Fibroblast of skin of scalp (primary cell): ENCODE measurements around the gene TRIM54. TPM values are rescaled to one million over a fixed set of nuclear protein-coding genes. Genes with fewer than 3 reads are reported as not detected.

Source experiments
- DNase-seq: peaks from one replicate; pipeline ENCODE4 v3.0.0-alpha.2; 2013
- polyA plus RNA-seq, 2 experiments: library from polyadenylated mRNA; unstranded; fragments of 120-200 nt; gene quantifications; one replicate each; pipeline ENCODE4 v1.2.1, GENCODE V29; 2013; ENCODE audit not compliant: insufficient read length in 2 of 2

The TRIM54 gene, protein sequence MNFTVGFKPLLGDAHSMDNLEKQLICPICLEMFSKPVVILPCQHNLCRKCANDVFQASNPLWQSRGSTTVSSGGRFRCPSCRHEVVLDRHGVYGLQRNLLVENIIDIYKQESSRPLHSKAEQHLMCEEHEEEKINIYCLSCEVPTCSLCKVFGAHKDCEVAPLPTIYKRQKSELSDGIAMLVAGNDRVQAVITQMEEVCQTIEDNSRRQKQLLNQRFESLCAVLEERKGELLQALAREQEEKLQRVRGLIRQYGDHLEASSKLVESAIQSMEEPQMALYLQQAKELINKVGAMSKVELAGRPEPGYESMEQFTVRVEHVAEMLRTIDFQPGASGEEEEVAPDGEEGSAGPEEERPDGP
- 0.45 TPM for polyA plus RNA-seq (2013, experiment 1 of 2; ENCODE audit: insufficient read length)
- polyA plus RNA-seq (2013, experiment 2 of 2; ENCODE audit: insufficient read length) = 3.5 TPM

DNA sequence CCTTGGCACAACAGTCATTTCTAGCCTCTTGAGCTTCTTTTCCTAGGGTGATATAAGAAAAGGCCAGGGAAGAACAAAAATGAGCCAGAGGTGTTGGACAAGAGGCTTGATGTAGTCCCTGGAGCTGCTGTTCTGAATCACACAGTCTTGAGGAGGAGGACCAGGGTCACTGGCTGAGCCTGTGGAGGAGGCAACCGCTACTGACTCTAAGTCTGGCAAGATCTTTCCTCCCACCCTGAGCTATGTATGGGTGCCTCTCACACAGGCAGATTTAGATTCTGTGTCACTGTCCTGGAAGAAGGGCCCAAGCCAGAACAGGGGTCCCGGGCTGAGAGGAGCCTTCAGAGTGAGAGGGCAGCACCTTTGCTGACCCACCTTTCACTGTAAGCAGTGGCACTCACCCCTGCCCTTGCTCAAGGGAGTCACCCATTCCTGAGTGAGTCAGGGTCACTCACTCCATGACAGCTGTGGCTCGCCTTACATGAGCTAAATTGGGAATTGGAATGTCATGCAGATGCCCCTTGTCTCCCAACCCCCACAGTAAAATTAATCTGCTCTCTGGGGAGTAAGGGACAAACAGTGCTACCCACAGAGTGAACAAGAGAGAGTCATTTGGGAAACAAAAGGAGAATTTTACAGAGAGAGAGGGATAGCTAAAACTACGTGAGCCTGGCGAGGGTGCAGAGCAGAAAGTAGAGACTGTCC lies at the start of gene TRIM54:
Gene TRIM54, plus strand, starts transcription at position 575 of the 705 bp plus-strand sequence. CDS start 303 bp downstream, outside the sequence.
- no peak for DNase-seq

DNA sequence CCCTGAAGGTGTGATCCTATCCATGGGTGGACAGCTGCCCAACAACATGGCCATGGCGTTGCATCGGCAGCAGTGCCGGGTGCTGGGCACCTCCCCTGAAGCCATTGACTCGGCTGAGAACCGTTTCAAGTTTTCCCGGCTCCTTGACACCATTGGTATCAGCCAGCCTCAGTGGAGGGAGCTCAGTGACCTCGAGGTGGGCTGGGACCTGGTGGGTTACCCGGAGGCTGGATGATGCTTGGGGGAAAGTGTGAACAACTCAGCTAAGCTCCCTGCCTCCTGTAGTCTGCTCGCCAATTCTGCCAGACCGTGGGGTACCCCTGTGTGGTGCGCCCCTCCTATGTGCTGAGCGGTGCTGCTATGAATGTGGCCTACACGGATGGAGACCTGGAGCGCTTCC lies 48.9 kb upstream of the TRIM54 start:
- DNase-seq = no peak

DNA sequence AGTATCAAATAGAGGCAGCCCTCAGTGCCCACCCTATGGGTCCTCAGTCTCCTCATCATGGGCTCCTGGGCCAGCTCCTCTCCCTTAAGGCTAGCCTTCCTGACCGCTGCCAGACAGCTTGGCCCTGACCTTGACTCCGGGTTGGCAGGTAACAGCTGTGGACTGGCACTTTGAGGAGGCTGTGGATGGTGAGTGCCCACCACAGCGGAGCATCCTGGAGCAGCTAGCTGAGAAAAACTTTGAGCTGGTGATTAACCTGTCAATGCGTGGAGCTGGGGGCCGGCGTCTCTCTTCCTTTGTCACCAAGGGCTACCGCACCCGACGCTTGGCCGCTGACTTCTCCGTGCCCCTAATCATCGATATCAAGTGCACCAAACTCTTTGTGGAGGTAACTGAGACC lies 46.1 kb upstream of the TRIM54 start:
- DNase-seq = no peak

DNA sequence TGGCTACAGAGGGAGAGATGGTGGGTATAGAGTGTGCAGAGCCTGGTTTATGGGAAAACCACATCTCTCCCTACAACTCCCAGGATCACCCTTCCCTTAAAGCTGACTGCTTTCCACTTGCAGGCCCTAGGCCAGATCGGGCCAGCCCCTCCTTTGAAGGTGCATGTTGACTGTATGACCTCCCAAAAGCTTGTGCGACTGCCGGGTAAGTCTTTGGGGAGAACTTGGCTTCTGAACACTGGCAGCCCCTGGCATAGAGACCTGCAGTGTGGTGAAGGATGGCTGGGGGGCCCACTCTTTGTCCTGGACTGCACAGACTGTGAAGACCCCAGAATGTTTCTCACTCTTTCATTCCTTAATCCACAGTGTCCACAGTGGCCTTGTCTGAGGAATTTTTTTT lies 45.6 kb upstream of the TRIM54 start:
- no peak for DNase-seq

DNA sequence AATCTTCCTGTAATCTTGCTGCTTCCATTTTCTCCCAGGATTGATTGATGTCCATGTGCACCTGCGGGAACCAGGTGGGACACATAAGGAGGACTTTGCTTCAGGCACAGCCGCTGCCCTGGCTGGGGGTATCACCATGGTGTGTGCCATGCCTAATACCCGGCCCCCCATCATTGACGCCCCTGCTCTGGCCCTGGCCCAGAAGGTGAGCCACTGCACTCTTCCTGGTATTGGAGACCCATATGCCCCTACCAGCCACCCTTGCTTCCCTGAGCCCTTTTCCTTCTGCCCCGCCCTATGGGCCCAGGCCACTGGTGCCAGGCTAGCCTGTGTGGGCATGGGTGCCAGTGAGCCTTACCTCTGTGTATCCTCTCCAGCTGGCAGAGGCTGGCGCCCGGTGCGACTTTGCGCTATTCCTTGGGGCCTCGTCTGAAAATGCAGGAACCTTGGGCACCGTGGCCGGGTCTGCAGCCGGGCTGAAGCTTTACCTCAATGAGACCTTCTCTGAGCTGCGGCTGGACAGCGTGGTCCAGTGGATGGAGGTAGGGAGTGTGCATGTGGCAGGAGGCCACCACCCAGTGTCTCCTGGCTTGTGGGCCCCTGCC lies 44.8 kb upstream of the TRIM54 start:
- no peak for DNase-seq

DNA sequence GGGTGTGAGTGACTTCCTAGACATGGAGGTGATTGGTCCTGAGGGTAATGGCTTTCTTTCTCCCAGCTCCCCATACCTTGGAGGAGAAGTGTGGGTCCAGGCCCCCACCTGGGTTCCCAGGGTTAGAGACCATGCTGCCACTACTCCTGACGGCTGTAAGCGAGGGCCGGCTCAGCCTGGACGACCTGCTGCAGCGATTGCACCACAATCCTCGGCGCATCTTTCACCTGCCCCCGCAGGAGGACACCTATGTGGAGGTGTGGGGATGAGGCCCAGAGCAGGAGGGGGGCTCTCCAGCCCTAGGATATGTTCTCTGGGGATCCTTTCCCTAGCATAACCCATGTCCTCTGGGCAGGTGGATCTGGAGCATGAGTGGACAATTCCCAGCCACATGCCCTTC lies 43.3 kb upstream of the TRIM54 start:
- no peak for DNase-seq

DNA sequence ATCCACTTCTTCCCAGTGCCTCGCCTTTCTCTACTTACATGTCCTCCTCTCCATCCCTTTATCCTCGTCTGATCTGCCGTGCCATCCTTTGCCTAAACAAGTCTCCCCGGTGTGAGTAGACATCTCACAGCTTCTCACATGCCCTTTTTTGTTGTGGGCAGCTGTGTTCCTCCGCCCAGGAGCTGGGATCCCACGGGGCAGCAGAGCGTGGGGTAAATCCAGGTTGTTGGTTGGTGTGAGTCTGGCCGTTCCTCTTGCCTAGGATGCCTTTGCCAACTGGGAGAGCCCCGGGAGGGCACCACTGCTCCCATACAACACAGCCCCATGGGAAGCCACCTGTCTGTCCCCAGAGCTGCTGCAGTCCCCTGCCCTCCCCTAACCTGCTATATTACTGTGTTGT lies 41.8 kb upstream of the TRIM54 start:
- DNase-seq = no peak

DNA sequence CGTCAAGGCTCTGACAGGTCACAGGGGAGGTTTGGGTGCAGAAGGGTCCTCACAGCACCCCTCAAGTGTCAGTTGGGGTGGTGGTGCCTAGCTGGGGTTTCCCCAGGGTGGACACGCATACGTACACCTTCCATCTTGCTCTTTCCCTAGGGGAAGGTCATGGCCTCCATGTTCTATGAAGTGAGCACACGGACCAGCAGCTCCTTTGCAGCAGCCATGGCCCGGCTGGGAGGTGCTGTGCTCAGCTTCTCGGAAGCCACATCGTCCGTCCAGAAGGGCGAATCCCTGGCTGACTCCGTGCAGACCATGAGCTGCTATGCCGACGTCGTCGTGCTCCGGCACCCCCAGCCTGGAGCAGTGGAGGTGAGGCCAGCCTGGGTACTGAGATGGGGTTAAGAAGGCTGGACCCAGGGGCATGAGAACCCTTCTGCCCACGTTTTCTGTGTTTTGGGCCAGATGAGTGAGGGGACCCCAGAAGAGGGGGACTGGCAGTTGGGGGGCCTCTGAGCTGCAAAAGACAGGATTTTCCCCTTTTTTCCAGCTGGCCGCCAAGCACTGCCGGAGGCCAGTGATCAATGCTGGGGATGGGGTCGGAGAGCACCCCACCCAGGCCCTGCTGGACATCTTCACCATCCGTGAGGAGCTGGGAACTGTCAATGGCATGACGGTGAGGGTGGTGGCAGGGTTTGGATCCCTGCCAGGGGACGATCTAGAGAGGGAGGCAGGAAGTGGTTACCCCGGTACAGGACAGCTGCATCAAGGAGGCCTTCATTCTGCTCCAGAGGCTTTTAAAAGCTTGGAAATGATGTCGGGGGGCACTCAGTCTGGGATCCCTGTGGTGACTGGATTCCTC lies 40.2 kb upstream of the TRIM54 start:
- DNase-seq = no peak

DNA sequence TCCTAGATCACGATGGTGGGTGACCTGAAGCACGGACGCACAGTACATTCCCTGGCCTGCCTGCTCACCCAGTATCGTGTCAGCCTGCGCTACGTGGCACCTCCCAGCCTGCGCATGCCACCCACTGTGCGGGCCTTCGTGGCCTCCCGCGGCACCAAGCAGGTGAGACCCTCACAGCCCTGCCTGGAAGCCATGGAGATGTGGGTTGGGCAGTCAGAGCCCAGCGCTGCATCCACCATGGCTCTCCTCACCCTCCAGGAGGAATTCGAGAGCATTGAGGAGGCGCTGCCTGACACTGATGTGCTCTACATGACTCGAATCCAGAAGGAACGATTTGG lies 39.6 kb upstream of the TRIM54 start:
- DNase-seq = no peak

DNA sequence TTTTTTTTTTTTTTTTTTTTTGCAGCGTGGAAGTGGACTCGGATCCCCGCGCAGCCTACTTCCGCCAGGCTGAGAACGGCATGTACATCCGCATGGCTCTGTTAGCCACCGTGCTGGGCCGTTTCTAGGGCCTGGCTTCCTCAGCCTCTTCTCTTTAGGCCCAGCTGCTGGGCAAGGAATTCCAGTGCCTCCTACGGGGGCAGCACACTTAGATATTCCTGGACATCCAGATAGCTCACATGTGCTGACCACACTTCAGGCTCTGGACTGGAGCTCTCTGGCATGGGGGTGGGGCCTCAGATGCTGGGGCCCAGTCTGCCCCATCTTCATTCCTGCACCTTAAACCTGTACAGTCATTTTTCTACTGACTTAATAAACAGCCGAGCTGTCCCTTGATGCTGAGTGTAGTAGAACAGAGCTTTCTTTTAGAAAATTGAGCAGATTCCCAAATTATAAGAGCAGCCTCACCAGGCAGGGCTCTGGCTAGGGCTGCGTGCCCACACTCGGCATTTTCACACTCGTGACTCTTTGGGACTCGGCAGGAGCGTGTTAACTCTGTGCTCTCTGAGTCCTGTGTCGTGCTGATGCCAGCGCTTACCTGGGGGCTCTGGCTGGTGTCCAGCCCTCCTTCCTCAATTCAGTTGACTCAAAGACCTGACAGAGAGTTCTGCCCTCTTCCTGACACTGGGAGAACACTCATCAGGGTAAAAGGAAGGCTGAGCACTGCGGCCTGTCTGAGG lies 38.7 kb upstream of the TRIM54 start:
- DNase-seq = no peak

DNA sequence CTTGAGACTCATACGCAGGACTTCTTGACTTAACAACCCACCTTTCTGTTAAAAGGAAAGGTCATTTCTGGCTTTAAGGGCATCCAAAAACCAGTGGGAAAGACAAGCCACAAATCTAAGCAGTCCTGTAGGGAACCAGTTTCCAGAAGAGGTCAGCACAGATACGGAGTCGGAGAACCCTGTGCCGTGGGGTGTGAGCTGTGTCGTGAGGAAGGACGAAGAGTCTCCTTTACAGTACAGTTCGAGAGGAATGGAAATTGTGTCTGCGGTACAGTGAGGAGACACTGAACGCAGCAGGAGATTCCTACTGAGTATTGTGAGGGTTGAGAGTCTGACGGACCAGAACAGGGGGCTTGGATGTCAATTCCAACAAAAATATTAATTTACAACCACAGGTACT lies 37.1 kb upstream of the TRIM54 start:
- DNase-seq = no peak

DNA sequence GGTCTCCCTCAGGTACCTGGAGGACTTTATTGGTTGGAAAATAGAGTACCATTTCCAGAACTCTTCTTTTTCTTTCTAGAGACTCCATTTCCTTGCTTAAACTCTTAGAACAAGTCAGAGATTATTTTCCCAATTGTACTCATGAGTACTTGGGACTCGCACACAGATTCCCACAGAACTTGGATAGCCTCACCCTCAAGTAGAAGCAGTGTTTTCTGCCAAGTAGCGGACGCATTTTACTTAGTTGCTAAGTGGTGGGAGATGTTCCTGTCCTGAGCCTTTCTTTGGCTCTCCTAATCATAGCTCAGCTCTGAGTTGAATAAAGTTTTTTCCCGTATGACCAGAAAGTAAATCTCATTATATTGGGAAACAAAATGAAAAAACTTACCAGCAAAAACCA lies 36.6 kb upstream of the TRIM54 start:
- no peak for DNase-seq

DNA sequence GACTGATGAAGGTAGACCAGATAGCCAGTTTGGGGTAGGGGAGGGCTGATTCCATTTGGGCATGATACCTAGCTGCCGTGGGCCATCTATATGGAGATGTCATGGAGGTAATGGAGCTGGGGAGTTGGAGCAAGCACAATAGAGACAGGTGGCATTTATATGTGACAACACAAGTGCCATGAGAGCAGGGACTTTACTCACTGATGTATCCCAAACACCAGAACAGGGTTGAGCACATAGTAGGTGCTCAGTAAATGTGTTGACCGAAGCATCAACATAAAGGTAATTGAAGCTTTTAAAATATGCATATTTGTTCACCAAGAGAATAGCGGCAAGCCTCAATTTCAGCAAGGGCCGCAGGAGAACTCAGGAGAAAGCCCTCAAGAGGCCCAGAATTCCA lies 34.3 kb upstream of the TRIM54 start:
- DNase-seq = no peak

DNA sequence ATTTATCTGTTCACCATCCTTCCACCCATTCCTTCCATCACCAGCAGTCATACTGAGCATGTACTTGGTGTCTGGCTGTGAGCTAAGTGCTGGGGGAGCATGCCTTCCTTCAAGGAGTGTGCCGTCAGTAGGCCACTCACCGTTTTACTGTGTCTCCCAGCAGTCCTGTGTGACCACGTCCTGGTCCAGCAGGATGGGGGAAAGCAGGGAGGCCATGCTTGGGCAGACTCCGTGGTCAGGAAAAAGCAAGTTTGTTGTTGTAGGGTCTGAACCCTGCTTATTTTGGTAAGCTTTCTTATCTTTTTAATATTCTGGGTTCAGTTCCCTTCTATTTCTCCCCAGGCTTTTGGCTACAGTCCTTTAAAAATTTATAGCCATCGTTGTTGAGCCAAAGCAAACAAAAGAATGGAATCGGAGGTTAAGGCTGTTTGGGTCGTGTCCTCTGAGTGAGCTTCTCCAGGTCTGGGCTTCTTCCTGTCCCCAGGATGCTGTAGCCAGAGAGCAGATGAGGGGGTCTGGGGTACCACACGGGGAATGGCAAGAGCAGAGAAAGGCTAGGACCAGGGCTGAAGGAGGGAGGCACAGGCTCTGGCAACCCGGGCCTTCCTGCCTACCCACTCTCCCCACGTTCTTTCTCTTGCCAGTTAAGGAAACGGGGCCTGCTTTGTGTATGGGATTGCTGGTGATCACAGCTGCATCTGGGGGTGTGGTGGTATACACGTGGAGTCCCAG lies 32.9 kb upstream of the TRIM54 start:
- peak; percentile 50 for DNase-seq

DNA sequence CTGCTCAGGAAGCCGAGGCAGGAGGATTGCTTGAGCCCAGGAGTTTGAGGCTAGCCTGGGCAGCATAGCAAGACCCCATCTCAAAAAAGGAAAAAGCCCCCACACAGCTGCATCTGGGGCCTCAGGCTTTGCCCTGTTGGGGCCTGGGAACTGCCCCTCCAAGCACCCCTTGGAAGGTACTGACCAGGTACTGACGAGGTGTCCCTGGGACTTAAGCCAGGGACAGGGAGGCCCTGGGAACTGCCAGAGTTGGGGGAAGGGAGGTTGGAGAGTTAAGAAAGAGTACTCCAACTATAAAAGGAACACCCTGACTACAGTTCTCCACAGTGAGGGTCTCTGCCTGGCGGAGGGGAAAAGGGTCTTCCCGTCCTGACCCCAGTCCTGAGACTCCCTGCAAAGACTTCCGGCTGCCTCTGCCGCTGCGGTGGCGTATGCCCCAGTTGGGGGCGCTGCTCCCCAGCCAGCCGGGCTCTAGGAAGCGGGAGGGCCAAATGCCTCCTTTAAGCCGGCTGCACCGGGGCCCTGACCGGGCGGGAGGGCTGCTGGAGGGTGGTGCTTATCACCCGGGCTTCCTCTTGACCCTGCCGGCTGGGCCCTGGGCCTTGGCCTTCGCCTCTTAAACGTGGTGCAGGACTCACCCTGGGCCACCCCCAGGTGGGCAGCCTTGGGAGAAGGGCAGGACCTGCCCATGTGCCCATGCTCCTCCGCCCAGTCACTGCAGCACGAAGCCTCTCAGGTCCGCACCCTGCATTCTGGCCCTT lies 32.2 kb upstream of the TRIM54 start:
- peak; percentile 50 for DNase-seq

DNA sequence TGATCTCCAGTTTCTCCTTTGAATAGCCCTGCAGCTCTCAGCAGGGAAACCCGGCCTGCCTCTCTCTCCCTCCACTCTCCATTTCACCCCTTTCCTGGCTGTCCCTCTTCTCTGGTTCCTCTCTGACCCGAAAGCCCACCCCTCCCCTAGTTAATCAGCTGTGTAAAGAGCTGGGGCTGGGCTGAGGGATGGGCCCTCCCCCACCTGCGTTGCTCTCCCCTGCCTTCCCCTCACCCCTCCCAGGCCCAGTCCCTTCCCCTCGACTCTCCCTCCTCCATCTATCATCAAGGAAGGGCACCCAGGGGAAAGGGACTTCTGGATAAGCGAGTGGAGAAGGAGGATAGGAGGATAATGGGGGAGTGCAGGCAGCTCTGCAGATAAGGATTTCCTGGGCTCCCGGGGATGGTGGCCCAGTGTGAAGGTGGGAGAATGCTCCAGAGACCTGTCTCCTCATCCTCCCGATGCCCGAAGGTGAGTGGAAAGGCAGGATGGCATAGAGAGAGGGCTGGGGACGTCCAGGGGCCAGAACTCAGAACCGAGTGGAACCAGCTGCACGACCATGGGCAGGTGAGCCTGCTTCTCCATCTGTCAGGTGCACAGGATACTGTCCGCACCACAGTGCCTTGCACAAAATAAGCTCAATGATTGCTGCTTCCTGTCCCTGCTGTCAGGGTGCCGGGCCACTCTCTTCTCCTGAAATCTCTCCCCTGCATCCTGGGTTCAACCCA lies 31.4 kb upstream of the TRIM54 start:
- DNase-seq = no peak

DNA sequence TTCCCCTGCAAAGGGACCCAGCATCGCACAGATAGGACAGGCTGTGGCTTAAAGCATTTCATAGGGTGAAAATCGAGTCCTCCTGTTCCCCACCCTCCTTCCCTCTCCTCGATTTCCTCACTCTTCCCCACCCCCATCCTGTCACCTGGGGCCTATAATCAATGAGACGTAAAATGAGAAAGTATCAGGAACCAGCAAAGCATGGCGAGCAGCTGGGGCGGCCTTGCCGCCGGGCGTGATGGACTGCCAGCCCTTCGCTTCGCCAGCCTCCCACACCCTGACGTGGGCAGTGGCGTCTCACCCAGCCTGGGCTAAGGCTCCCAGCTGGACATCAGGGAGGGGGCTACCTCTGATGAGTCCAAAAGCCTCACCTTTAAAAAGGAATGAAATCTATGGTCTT lies 30.5 kb upstream of the TRIM54 start:
- DNase-seq = no peak

DNA sequence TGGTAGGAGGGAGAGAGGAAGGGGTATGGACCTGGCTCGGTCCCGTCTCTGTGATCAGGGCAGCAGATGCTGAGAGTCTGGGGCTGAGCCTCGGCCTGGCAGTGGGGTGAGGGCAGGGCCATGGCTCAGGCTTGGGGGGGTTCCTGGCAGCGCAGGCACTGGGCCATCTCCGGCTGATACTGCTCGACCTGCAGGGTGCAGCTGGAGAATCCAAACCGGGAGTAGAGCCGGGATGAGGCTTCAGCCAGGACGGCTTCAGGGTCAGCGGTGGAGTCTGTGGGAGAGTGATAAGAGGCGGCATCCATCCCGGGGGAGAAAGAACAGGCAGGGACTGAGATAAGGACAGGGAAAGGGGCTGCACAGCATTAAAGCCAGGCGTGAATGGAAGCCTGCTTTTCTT lies 27.0 kb upstream of the TRIM54 start:
- no peak for DNase-seq

DNA sequence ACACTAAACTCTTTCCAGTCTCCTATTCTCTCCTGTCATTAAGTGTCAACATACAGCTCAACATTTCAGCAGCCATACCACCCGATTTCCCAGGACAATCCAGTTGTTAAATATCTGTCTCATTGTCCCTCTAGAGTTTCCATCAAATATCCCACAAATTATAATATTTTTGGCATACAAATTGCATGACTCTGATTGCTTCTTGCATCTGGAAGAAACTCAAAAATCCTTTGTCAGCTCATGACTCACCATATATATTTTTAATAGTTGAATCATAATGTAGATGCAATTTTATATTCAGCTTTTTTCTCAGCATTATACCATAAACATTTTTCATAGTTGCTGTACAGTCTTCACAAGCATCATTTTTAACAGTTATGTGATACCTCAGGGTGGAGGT lies 26.6 kb upstream of the TRIM54 start:
- DNase-seq = peak; percentile 87
